Ovary (tissue), 3 donors: Measurements from ENCODE around the gene MEGF6.

Experiments used
- EP300 ChIP-seq: sonication (generic); formaldehyde crosslinking; IDR thresholded peaks from one replicate; pipeline ENCODE4 v1.6.1; 2017; ENCODE audit warnings: antibody characterized with exemption
- POLR2A ChIP-seq: fragments of 450-650 bp; IDR thresholded peaks from one replicate; pipeline ENCODE4 v1.6.1; 2017; ENCODE audit warnings: antibody characterized with exemption, mild to moderate bottlenecking, moderate library complexity
- TF ChIP-seq, protein P1 (sequence below), 3 donors: fragments of 450-650 bp in 2 of 3; fragments of 200-600 bp in 1 of 3; IDR thresholded peaks; one replicate each; pipeline versions ENCODE4 v1.5.1 to v1.8.0; 2016 to 2022; ENCODE audit warnings: antibody characterized with exemption in 3 of 3, mild to moderate bottlenecking in 1 of 3
- donor health status: DM: no; HTN: no; CAD: no.

DNA sequence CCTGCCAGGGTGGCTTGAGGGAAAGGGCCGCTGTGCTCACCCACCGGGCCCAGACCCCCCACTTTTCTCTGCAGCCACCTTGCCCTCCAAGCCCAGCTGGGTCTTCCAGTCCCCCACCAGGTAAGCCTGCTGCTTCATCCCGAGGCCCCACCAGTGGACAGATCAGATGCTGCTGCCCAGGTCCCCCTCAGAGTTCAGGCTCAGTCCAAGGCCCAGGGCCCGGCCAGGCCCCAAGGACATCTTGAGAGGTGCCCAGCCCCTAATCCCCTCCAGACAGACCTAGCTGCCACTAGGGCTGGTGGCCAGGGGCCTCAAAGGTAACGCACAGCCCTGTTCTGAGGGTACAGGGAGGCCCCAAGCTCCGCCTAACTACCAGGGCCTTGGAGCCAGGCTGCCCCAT, 58.6 kb downstream of the MEGF6 start:
- TF ChIP-seq, protein P1, sequence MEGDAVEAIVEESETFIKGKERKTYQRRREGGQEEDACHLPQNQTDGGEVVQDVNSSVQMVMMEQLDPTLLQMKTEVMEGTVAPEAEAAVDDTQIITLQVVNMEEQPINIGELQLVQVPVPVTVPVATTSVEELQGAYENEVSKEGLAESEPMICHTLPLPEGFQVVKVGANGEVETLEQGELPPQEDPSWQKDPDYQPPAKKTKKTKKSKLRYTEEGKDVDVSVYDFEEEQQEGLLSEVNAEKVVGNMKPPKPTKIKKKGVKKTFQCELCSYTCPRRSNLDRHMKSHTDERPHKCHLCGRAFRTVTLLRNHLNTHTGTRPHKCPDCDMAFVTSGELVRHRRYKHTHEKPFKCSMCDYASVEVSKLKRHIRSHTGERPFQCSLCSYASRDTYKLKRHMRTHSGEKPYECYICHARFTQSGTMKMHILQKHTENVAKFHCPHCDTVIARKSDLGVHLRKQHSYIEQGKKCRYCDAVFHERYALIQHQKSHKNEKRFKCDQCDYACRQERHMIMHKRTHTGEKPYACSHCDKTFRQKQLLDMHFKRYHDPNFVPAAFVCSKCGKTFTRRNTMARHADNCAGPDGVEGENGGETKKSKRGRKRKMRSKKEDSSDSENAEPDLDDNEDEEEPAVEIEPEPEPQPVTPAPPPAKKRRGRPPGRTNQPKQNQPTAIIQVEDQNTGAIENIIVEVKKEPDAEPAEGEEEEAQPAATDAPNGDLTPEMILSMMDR (IDR thresholded peaks at IDR 0.05) = no peak
- no peak for TF ChIP-seq POLR2A
- TF ChIP-seq EP300 = no peak
